D721Med (cell line): ENCODE measurements around the gene ENG.

ENCODE experiments used
- DNase-seq: peaks from one replicate; pipeline ENCODE4 v3.0.0; 2011; ENCODE audit warnings: low spot score; ENCODE audit not compliant: insufficient read length
- FAIRE-seq: peaks from 2 replicates; lab custom pipeline; 2011; peaks lifted over from hg19 to GRCh38; lab: Jason Lieb, UNC
- TF ChIP-seq, protein P1 (sequence below): IDR thresholded peaks from 2 replicates; pipeline ENCODE4 v1.5.1; 2012; ENCODE audit warnings: mild to moderate bottlenecking, control low read depth; ENCODE audit not compliant: insufficient read depth; ENCODE audit errors: missing control alignments

Gene ENG

DNA sequence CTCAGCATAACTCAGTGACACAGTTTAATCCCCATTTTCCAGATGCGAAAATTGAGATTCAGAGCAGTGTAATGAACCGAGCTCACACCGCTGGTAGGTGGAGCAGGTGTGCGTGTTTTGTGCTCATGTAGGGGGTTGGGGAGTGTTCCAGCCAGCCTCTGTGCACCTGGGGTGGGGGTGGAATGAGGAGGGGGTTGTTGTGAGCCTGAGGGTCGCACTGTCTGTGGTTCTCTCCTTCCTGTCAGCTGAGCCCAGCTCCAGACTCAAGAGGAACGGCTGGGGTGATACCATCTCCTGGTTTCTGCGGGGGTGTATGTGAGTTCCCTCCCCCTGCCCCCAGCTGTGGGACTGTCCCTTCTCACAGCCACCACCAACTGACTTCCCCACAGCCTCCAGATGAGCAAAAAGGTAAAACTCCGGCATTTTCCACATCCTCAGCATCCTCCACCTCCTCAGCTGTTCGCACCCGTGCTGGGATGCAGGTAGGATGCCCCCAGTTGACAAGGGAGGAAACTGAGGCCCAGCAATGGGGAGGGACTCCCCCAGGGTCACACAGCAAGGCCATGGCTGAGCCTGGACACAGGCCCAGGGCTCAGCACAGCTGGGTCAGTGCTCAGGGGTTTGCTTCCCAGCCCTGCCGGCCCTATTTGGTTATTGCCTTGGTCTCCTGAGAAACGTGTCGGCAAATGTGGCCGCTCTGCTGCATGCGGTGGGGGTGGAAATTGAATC is 78.1 kb downstream of the ENG start:
- TF ChIP-seq, protein P1, sequence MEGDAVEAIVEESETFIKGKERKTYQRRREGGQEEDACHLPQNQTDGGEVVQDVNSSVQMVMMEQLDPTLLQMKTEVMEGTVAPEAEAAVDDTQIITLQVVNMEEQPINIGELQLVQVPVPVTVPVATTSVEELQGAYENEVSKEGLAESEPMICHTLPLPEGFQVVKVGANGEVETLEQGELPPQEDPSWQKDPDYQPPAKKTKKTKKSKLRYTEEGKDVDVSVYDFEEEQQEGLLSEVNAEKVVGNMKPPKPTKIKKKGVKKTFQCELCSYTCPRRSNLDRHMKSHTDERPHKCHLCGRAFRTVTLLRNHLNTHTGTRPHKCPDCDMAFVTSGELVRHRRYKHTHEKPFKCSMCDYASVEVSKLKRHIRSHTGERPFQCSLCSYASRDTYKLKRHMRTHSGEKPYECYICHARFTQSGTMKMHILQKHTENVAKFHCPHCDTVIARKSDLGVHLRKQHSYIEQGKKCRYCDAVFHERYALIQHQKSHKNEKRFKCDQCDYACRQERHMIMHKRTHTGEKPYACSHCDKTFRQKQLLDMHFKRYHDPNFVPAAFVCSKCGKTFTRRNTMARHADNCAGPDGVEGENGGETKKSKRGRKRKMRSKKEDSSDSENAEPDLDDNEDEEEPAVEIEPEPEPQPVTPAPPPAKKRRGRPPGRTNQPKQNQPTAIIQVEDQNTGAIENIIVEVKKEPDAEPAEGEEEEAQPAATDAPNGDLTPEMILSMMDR, result no peak
- DNase-seq, result no peak
- FAIRE-seq, result no peak

DNA sequence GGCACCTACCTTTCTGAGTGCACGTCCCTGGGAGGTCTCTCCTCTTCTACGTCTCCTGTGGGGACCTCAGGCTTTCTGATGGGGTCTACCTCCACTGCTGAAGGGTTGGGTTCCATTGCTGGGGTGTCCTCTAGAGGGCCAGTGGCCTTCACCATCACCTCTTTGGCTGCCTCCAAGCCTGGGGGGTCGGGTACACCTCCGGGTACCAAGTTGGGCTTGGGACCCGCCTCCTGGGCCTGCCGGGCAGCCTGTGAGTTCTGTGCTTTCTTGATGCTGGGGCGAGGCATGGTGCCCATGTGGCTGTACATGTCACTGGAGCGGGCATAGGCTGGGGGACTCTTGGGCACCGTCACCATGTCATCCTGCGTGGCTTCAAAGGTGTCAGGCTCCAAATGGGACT is 80.5 kb downstream of the ENG start:
- FAIRE-seq, result no peak
- DNase-seq, result no peak
- TF ChIP-seq, protein P1, result no peak

DNA sequence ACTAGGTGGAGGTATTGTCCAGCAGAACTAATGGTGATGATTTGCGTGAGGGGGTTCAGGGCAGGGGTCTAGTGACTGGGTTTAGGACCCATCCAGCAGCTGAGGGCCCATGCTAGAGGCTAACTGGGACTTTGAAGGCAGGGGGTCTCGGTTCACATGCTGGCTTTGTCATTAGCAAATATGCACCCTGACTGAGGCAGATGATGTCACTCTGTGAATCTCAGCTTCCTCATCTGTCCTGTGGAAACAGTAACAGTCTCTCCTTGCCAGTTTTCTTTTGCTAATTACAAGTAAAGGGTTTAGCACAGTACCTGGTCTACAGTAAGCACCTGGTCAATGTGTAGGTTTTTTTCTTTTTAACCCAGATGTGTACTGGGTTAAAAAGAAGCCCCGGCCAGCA is 81.2 kb downstream of the ENG start:
- DNase-seq (no peak), FAIRE-seq (no peak)

DNA sequence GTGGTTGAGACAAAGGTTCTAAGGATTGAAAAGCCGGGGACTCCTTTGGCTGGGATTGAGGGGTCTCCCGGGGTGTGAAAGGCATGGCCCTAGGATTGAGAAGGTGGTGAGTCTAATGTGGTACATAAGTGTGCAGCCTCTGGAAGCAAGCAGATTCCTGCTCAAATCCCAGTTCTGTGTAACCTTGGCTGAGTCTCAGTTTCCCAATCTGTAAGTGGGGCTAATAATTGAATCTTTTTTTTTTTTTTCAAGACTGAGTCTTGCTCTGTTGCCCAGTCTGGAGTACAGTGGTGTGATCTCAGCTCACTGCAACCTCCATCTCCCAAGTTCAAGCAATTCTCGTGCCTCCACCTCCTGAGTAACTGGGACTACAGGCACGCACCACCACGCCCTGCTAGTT is 81.9 kb downstream of the ENG start:
- FAIRE-seq, result no peak
- TF ChIP-seq, protein P1, result no peak
- DNase-seq, result no peak

More for the DNA sequence above, 81.2 kb downstream of the ENG start:
- TF ChIP-seq, protein P1, result no peak

DNA sequence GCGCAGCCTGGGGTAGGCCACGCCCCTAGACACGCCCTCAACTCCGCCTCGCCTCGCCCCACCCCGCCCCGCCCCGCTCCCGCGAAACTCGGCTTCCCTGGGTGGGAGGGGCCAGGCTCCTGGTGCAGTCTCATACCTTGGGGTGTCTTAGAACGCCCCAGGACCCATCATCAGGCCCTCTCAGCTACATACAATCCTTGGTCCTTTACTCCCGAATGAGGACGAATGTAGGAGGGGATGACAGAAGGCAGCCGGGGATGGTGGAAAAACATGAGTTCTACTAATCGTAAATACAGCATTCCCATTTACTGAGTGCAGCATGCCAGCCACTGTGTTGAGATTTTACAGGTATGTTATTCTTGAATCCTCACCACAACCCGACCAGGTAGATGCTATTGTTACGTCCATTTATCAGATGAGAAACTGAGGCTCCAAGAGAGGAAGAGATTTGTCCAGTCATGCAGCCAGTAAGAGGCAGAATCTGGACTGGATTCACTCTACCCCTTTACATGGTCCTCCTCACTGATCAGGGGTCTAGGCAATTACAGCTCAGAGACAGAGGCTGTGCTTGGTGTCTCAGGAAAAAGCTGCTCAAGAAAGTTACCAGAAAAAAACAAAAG is 82.8 kb downstream of the ENG start:
- TF ChIP-seq, protein P1, result no peak
- FAIRE-seq (no peak), DNase-seq (no peak)

DNA sequence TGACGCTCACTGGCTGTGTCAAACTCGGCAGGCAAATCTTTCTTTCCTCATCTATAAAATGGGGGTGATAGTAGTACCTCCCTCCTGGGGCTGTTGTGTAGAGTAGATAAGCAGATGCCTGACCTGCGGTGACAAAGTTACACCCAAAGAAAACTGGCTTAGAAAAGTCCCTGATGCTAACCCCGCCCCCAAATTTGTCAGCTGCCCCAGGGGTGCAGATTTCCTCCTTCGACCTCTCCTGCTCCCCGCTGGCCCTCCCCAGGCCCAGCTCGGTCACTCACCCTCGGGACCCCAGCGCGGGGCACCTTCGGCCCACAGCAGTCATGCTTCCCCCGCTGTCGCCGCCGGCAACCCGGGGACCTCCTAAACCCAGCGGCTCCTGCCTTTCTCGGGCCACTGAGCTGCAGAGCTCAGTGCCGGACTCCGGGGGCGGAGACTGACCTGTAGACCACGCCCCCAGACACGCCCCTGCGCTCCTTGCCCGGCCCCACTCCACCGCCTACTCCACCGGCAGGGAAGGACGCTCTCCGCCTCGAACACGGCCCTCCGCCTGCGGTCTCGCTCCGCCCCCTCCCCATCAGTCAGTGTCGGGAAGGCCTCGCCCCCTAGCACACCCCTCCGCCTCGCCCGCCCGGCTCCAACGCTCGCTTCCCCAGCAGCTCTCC is 83.4 kb downstream of the ENG start:
- TF ChIP-seq, protein P1, result no peak
- DNase-seq (peak; percentile 88), FAIRE-seq (no peak)

DNA sequence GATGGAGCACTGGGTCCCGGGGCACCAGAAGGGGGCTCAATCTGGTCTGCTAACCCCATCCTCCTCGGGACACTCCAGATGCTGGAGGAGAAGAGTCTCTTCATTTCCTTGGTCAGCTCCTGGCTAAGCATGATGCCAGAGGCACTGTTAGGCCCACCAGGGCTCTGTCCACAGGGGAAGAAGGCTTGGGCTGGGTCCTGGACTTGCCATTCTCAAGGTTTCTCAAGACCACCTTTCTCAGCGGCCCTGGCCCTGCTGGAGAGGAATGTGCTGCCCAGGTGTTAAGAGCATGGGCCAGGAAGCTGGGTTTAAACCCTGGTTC is 83.9 kb downstream of the ENG start:
- no peak for FAIRE-seq
- DNase-seq, result no peak
- TF ChIP-seq, protein P1, result no peak
